Lower leg skin (tissue), 3 donors: Measurements from ENCODE around the gene MDM2.

Experiments used
- POLR2A ChIP-seq, 2 donors: fragments of 450-650 bp; IDR thresholded peaks; one replicate each; pipeline ENCODE4 v1.6.1; 2016 to 2017; ENCODE audit warnings: antibody characterized with exemption in 2 of 2, mild to moderate bottlenecking in 1 of 2, moderate library complexity in 1 of 2
- TF ChIP-seq, protein P1 (sequence below), 3 donors: fragments of 450-650 bp; IDR thresholded peaks; one replicate each; pipeline ENCODE4 v1.5.1; 2016; ENCODE audit warnings: antibody characterized with exemption in 3 of 3, mild to moderate bottlenecking in 3 of 3, moderate library complexity in 2 of 3

DNA sequence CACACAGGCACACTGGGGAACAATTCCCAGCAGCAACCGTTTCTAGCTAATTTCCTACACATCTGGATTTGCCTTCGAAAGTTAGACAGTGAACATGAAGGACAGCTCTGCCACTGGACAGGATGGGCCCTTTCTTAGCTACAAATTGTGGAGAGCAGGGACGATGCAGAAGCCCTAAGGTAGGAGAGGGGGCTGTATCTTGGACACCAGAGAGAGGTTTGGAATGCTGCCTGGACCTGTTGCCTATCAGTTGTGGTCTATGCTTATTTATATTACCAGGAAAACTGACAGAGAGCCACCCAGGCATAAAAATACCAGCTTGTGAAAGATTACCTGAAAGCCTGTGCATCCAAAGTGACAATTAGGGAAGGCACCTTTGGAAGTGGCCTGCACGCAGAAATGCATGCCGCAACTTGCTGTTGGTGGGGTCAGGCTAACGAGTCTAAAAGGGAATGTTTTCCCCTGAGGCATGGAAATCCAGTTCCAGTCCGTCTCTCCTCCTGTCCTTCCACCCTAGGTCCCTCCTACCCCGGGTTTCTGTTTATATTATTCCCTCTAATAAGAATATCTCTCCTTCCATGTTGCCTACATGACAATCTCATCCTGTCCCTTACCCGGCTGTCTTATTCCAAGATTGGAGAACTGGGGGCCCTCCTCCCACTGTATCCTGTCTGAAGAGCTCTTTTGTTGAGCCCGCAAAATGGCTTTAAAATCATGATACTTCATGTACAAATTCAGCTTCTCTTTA, 60.2 kb downstream of the MDM2 start:
- TF ChIP-seq, protein P1, sequence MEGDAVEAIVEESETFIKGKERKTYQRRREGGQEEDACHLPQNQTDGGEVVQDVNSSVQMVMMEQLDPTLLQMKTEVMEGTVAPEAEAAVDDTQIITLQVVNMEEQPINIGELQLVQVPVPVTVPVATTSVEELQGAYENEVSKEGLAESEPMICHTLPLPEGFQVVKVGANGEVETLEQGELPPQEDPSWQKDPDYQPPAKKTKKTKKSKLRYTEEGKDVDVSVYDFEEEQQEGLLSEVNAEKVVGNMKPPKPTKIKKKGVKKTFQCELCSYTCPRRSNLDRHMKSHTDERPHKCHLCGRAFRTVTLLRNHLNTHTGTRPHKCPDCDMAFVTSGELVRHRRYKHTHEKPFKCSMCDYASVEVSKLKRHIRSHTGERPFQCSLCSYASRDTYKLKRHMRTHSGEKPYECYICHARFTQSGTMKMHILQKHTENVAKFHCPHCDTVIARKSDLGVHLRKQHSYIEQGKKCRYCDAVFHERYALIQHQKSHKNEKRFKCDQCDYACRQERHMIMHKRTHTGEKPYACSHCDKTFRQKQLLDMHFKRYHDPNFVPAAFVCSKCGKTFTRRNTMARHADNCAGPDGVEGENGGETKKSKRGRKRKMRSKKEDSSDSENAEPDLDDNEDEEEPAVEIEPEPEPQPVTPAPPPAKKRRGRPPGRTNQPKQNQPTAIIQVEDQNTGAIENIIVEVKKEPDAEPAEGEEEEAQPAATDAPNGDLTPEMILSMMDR (IDR thresholded peaks at IDR 0.05) = no peak
- TF ChIP-seq POLR2A (IDR thresholded peaks at IDR 0.05) = no peak
